DND-41 (cell line): ENCODE data around the gene ASCC2.

Source experiments
- ATAC-seq: fragments of 200-7000 bp; cut with Tn5 transposase; 3 replicates; pipeline ENCODE4 v1.9.1; 2021; ENCODE audit warnings: low read depth; ENCODE audit not compliant: insufficient read depth
- DNase-seq: peaks from one replicate; pipeline ENCODE4 v3.0.0-alpha.2; 2020
- H2AFZ ChIP-seq: 2 replicates; pipeline ENCODE4 v1.6.0; 2012; ENCODE audit warnings: low read depth, low read length
- H3K27ac ChIP-seq: 2 replicates; pipeline ENCODE4 v1.5.1; 2012; ENCODE audit warnings: low read length, inconsistent platforms
- H3K27me3 ChIP-seq: fragments of 200-600 bp; sonication (generic); 2 replicates; pipeline ENCODE4 v1.6.0; 2012; ENCODE audit warnings: low read length, mild to moderate bottlenecking, inconsistent platforms; ENCODE audit not compliant: insufficient read depth, poor library complexity
- H3K36me3 ChIP-seq: 2 replicates; pipeline ENCODE4 v1.5.1; 2012; ENCODE audit warnings: low read length, inconsistent platforms; ENCODE audit not compliant: insufficient read depth
- H3K4me1 ChIP-seq: 2 replicates; pipeline ENCODE4 v1.5.1; 2012; ENCODE audit warnings: mild to moderate bottlenecking, low read length; ENCODE audit not compliant: insufficient read depth
- H3K4me2 ChIP-seq: 2 replicates; pipeline ENCODE4 v1.6.0; 2012; ENCODE audit warnings: mild to moderate bottlenecking, moderate library complexity, low read length, inconsistent platforms; ENCODE audit not compliant: insufficient read depth
- H3K4me3 ChIP-seq, 2 experiments: fragments of 200-600 bp in 1 of 2; shearing (Covaris generic) in 1 of 2; 2 replicates each; pipeline ENCODE4 v1.5.1; 2012 to 2016; ENCODE audit warnings: inconsistent platforms in 2 of 2, low read length in 2 of 2, mild to moderate bottlenecking in 2 of 2, low read depth in 1 of 2, moderate library complexity in 1 of 2
- H3K79me2 ChIP-seq: 2 replicates; pipeline ENCODE4 v1.6.0; 2012; ENCODE audit warnings: low read length, inconsistent platforms; ENCODE audit not compliant: insufficient read depth
- H3K9ac ChIP-seq: 2 replicates; pipeline ENCODE4 v1.6.0; 2012; ENCODE audit warnings: low read depth, mild to moderate bottlenecking, inconsistent platforms, low read length, moderate library complexity
- H3K9me3 ChIP-seq: 2 replicates; pipeline ENCODE4 v1.5.1; 2012; ENCODE audit warnings: low read length, moderate library complexity, mild to moderate bottlenecking, inconsistent platforms; ENCODE audit not compliant: insufficient read depth, severe bottlenecking
- H4K20me1 ChIP-seq: 2 replicates; pipeline ENCODE4 v1.6.0; 2012; ENCODE audit warnings: low read length; ENCODE audit not compliant: insufficient read depth
- CTCF ChIP-seq: IDR thresholded peaks from 2 replicates; pipeline ENCODE4 v1.5.1; 2012; ENCODE audit warnings: borderline replicate concordance, low read length, moderate library complexity, mild to moderate bottlenecking; ENCODE audit not compliant: poor library complexity, severe bottlenecking; ENCODE audit errors: extremely low read depth
- EZH2 ChIP-seq: IDR thresholded peaks from 3 replicates; pipeline ENCODE4 v1.6.1; 2012; ENCODE audit warnings: borderline replicate concordance, low read depth, mild to moderate bottlenecking, moderate library complexity, low read length, inconsistent platforms; ENCODE audit not compliant: severe bottlenecking

ASCC2 gene

GRCh38 chr22:29854432-29854831 is 16.4 kb upstream of the ASCC2 start:
- Histone ChIP-seq H3K4me2 (no peak overlapping the region), H3K4me3 (no peak overlapping the region), H4K20me1 (no peaks in the 10 kb centered on the region), H3K36me3 (no peaks in the 10 kb centered on the region), H2AFZ (no peak overlapping the region), H3K9ac (no peak overlapping the region), H3K4me1 (no peaks in the 10 kb centered on the region), H3K9me3 (no peaks in the 10 kb centered on the region), H3K79me2 (no peaks in the 10 kb centered on the region), H3K27ac (no peak overlapping the region), H3K27me3 (no peaks in the 10 kb centered on the region)
- TF ChIP-seq CTCF: no peak
- no peak for TF ChIP-seq EZH2
- no peak for DNase-seq
- ATAC-seq: no peak

- Histone ChIP-seq H3K27me3 (no peaks in the 10 kb centered on the region), H3K4me2 (no peak overlapping the region), H3K4me1 (no peaks in the 10 kb centered on the region), H3K9ac (no peak overlapping the region), H3K9me3 (no peaks in the 10 kb centered on the region), H4K20me1 (no peaks in the 10 kb centered on the region), H3K27ac (no peak overlapping the region), H3K36me3 (no peaks in the 10 kb centered on the region), H3K79me2 (no peaks in the 10 kb centered on the region), H3K4me3 (no peak overlapping the region), H2AFZ (no peak overlapping the region)
- DNase-seq (no peak), ATAC-seq (no peak)
- TF ChIP-seq CTCF (no peak), EZH2 (no peak)
Measured at GRCh38 chr22:29848111-29848510, 10.0 kb upstream of the ASCC2 start.

GRCh38 chr22:29846290-29846689 is 8.2 kb upstream of the ASCC2 start:
- DNase-seq (no peak), ATAC-seq (no peak)
- Histone ChIP-seq H3K27ac (no peak overlapping the region), H3K79me2 (no peaks in the 10 kb centered on the region), H3K9ac (no peak overlapping the region), H3K27me3 (no peaks in the 10 kb centered on the region), H4K20me1 (no peaks in the 10 kb centered on the region), H3K4me1 (no peaks in the 10 kb centered on the region), H3K36me3 (no peaks in the 10 kb centered on the region), H3K4me2 (no peak overlapping the region), H3K4me3 (no peak overlapping the region), H2AFZ (no peak overlapping the region), H3K9me3 (no peaks in the 10 kb centered on the region)
- no peak for TF ChIP-seq EZH2
- no peak for TF ChIP-seq CTCF

GRCh38 chr22:29842740-29843139 is 4.7 kb upstream of the ASCC2 start:
- H4K20me1 ChIP-seq: no peaks in the 10 kb centered on the region
- no peak overlapping the region for H3K27ac ChIP-seq
- no peaks in the 10 kb centered on the region for H3K36me3 ChIP-seq
- peaks cover 3% of the 10 kb centered on the region for H3K79me2 ChIP-seq
- H3K9me3 ChIP-seq: no peaks in the 10 kb centered on the region
- H3K27me3 ChIP-seq: no peaks in the 10 kb centered on the region
- no peak overlapping the region for H3K9ac ChIP-seq
- H2AFZ ChIP-seq: no peak overlapping the region
- ATAC-seq (no peak), DNase-seq (no peak)
- H3K4me1 ChIP-seq: peaks cover 8% of the 10 kb centered on the region
- no peak for TF ChIP-seq CTCF
- no peak for TF ChIP-seq EZH2
- no peak overlapping the region for H3K4me2 ChIP-seq
- no peak overlapping the region for H3K4me3 ChIP-seq
